Esophagus squamous epithelium (tissue), 4 donors: ENCODE results near the gene CEP112.

Source experiments
- CTCF ChIP-seq, 6 experiments: fragments of 450-650 bp in 4 of 6; fragments of 200-600 bp in 2 of 6; sonication (generic) in 2 of 6; IDR thresholded peaks; one replicate each; pipeline ENCODE4 v1.5.1; 2016 to 2019; ENCODE audit warnings: antibody characterized with exemption in 6 of 6, mild to moderate bottlenecking in 4 of 6, moderate library complexity in 4 of 6
- POLR2A ChIP-seq, 4 donors: fragments of 450-650 bp; IDR thresholded peaks; one replicate each; pipeline ENCODE4 v1.6.1; 2017; ENCODE audit warnings: antibody characterized with exemption in 4 of 4, mild to moderate bottlenecking in 4 of 4, moderate library complexity in 3 of 4

GRCh38 chr17:65739034-65739433 lies 452.9 kb downstream of the CEP112 start:
- no peak for TF ChIP-seq CTCF (IDR thresholded peaks at IDR 0.05)
- TF ChIP-seq POLR2A (IDR thresholded peaks at IDR 0.05): no peak
